ENCODE measurements around the gene LRRC26.
"Not testable (repeated sequence)": the region's sequence is repeated elsewhere in the genome, so short reads cannot be mapped to it uniquely, and the experiment has no call there.

Gene LRRC26

DNA sequence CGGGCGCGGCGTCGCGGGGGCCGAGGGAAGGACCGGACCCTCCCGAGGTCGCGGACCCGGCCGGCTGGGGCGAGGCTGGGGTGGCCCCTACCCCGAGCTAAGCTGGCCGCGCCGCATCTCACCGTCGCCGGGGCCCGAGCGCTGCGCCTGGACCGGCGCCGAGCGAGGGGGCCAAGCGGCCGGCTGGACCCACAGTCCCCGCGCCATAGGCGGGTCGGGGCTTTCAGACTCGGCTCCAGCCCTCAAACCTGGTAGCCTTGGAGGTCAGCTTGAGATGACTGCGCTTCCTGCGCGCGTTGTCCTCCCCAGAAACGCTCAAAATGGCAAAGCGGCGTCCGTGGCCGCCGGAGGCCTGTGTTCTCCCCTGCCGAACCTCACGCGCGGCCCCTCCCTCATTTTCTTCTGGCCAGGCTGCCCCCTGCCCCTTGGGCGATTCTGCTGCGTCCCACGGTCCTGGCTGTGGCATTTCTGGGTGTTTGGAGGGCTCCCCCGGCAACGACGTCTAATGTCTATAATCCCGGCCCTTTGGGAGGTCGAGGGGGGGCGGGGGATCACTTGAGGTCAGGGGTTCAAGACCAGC is 39.6 kb downstream of the LRRC26 start:
- no peak for DNase-seq

DNA sequence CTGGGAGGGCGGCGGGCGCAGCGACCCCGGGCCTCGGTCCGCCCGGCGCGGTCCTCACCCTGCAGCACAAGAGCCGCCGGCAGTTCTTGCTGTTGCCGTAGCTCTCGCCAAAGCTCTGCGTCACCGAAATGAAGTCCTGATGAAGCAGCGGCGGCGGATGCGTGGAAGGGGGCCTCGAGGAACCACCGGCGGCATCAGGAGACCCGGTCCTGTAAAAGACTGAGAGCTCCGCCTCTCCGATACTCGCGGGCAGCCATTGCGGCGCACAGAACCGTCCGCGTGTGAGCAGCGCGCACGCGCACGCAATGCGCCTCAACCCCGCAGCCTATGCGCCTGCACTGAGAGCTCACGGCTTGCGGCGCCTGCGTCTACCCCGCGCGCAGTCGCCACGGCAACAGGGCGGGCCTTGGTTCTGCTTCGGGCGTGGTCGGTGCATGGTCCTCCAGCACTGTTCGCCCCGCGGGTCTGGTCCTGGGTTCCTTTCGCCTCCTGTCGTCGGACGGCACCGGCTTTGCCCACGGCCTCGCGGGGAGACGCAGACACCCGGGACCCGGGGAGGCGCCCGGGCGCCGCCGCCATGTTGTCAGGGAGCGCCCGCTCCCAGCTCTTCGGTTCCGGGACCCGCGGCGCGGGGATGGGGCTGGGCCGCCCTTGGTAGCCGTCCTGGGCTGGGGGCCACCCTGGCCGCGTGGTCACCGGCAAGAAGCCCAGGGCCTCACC is 40.2 kb downstream of the LRRC26 start:
- peak; percentile 90 for DNase-seq

DNA sequence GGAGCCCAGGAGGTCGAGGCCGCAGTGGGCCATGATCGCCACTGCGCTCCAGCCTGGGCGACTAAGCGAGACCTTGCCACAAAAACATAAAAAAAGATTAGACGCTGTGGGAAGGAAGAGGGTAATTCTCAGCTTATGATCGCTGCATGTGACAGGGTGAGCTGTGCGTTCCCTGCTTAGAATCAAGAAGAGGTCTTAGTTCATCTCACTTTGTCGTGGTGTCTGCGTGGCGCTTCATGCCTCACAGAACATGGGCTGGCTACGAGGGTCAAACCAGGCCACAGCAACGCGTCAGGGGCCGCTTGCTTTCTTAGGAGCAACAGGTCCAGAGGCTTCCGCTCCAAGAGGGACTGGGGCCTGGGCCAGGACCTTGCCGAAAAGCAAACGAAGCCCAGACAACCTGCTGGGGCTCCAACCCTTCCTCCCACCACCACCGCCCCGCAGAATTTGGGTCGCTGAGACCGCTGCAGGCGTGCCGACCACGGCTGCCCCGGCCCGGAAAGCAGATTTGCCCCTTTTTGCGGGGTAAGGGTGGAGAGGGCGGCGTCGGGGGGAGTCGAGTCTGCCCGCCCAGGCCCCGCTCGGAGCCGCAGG is 40.9 kb downstream of the LRRC26 start:
- no peak for DNase-seq

DNA sequence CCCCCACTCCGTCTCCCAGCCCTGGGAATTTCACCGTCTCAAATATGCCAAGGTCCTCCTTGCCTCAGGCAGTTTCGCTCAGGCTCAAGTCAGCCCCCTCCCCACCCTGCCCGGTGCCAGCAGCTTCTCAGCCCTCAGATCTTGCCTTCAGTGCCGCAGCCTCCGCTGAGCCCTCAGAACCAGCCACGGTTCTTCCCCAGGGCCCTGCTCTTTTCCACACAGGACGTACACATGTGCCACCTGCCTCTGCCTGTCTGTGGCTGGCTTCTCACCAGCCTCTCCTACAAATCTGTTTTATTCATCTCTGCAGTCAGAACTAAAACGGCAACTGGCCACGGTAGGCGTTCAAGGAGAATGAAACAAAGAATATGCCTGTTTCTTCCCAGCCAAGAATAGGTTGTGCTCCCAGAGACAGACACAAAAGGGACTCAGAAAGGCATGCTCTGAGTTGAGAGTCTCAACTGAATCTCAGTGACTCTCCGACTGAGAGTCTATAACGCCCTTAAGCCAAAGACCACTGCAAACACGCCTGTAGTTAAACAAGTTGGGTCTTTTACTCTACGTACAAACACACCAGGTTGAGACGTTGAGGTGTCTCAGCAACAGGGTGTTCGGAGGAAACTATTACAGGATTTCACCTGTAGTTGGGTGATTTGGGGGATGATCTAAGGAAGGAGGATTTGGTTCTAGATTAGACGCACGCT is 41.5 kb downstream of the LRRC26 start:
- no peak for DNase-seq

DNA sequence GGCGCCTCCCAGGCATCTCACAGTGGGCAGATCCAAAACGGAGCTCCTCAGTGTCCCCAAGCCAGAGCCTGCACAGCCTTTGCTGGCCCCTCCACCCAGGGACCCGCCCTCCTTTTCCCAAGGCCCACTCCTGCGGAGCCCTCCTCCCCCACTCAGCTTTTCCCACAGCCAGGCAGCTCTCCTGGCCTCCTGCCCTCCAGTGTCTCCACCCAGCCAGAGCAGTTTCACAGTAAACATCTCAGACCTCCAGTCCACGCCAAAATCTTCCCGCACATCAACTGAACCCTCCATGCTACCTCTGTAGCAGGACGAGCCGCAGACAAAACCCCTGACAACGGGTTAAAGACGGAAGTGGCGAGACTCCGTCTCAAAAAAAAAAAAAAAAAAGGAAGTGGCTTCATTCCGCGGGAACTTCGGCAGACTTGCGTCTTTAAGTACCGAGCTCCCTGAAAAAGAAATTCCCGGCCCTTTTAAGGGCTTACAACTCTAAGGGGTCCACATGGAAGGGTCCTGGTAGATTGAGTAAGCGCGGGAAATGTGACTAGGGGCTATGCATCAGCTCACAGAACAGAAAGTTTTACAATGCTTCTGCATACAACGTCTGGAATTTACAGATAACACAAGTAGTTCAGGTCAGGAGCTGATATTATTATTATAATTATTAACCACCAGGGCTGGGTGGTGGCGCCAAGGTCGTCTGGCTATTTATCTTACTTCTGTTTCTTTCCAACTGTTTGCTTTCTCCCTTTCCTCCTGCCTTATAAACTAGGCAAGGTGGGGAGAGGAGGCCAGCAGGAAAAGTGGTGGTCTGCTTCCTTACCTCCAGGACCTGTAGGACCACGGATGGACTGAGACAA is 42.3 kb downstream of the LRRC26 start:
- peak; percentile 34 for DNase-seq

DNA sequence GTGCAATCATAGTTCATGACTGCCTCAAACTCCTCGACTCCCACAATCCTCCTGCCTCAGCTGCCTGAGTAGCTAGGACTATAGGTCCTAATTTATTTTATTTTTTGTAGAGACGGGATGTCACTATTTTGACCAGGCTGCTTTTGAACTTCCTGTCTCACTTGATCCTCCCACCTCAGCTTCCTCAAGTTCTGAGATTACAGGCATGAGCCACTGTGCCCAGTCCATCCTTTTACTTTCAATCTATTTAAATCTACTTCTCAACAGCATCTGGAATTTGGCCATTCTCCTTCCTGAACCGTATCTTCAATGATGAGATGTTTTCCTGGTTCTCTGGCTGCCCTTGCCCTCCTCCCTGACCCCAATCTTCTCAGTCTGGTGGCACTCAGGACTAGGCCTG is 43.1 kb downstream of the LRRC26 start:
- DNase-seq = no peak

DNA sequence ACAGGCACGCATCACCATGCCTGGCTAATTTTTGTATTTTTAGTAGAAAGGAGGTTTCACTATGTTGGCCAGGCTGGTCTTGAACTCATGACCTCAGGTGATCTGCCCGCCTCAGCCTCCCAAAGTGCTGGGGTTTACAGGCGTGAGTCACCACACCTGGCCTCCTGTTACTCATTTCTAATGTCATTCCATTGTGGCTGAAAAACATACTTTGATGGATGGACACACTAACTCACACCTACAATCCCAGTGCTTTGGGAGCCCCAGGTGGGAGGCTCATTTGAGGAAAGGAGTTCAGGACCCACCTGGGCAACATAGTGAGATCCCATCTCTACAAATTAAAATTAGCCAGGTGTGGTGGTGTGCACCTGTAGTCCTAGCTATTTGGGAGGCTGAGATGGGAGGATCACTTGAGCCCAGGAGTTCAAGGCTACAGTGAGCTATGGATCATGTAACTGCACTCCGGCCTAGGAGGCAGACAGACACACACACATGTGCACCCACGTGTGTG is 45.8 kb downstream of the LRRC26 start:
- not testable (repeated sequence) for DNase-seq

DNA sequence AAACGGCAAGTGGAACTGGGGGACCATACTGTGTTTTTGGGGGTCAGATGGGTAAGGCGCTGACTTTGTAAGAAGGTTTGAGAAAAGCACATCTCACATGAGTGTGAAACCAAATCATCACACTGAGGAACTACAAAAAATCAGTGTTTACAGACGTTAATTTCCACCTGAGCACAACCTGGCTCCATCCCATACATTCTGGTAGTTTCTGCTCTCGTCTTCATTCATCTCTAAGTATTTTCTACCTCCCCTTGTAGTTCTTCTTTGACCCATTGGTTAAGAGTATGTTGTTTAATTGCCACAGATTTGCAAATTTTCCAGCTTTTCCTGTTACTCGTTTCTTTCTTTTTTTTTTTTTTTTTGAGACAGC is 46.4 kb downstream of the LRRC26 start:
- DNase-seq = no peak

DNA sequence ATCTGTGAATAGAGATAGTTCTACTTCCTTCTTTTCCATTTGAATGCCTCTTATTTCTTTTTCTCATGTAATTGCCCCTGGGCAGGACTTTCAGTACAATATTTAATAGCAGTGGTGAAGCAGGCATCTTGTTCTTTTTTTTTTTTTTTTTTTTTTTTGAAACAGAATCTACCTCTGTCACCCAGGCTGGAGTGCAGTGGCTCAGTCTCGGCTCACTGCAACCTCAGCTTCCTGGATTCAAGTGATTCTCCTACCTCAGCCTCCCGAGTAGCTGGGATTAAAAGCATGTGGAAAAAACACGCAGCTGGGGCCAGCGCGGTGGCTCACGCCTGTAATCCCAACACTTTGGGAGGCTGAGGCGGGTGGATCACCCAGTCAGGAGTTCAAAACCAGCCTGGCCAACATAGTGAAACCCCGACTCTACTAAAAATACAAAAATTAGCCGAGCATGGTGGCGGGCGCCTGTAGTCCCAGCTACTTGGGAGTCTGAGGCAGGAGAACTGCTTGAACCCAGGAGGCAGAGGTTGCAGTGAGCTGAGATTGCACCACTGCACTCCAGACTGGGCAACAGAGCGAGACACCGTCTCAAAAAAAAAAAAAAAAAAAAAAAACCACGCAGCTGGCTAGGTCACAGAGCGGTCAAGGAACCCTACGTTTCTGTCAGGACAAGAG is 46.9 kb downstream of the LRRC26 start:
- not testable (repeated sequence) for DNase-seq

DNA sequence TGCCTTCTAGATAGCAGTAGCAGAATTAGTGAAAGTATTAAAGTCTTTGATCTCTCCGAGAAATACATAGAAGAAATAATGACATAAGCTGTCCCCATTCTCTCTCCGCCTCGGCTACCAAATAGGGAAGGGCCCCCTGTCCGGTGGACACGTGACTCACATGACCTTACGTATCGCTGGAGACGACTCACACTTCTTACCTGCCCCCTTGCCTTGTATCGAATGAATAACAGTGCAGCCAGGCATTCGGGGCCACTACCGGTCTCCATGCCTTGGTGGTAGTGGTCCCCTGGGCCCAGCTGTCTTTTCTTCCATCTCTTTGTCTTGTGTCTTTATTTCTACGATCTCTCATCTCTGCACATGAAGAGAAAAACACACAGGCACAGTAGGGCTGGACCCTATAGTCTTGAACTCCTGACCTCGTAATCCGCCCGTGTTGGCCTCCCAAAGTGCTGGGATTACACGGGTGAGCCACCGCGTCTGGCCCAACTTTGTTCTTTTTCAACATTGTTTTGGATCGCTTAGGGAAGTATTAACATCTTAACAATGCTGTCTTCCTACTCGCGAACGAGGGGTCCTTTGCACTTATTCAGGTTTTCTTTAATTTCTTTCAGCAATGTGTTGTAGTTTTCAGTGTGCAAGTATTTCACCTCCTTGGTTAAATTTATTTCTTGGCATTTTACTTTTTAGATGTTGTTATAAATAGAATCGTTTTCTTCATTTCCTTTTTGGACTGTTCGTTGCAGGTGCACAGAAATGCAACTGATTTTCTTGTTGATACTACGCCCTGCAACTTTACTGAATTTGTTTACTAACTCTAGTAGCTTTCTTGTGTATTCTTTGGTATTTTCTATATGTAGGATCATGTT is 47.7 kb downstream of the LRRC26 start:
- DNase-seq = not testable (repeated sequence)
